Measurements from ENCODE around the gene CCL27. TPM values are rescaled to one million over a fixed set of nuclear protein-coding genes. Genes with fewer than 3 reads are reported as not detected.

Gene CCL27
- total and polyA plus RNA-seq, 2 of the 8 experiments (the other 6 are each of a cell fraction or from before 2014, with no cell fraction given) = 0.42 TPM; not detected in 1

GRCh38 chr9:34636791-34637355 lies 25.6 kb downstream of the CCL27 start:
- H3K18ac ChIP-seq (ENCODE audit: extremely low read depth, low read length) = peak overlapping the region; percentile 97
- H3K14ac ChIP-seq (ENCODE audit: insufficient read length) = no peak overlapping the region
- peak overlapping the region; percentile 84 to 91 for H3K4me2 ChIP-seq (ENCODE audit: insufficient read depth in 1 of 2, low read depth in 2 of 2, low read length in 2 of 2)
- H3K27me3 ChIP-seq (replicated peaks in 1 of 4; ENCODE audit: control insufficient read depth in 3 of 4, extremely low read depth in 1 of 4, insufficient read depth in 3 of 4, low read length in 3 of 4) = peaks cover 0 to 6% (median 3%) of the 10 kb centered on the region in 4 experiments; a peak in 2 of 7 replicates
- H3K36me3 ChIP-seq (ENCODE audit: control insufficient read depth in 2 of 4, insufficient read depth in 4 of 4, low read length in 3 of 4) = peaks cover 0 to 6% (median 2%) of the 10 kb centered on the region in 4 experiments; a peak in 3 of 8 replicates
- H4K20me1 ChIP-seq (replicated peaks in 1 of 2; ENCODE audit: control insufficient read depth in 1 of 2, insufficient read depth in 2 of 2, low read length in 2 of 2) = peaks cover 0 to 11% of the 10 kb centered on the region in 2 experiments
- peak overlapping the region; percentile 63 to 74 (median 70) for H3K9ac ChIP-seq (replicated peaks in 1 of 4; ENCODE audit: extremely low read depth in 1 of 4, low read depth in 3 of 4, low read length in 3 of 4)
- H3K4ac ChIP-seq (replicated peaks; ENCODE audit: insufficient read length, low read depth, low read length) = peak overlapping the region; percentile 88
- peak overlapping the region; percentile 86; the same call in 1 of the 2 replicates for H2BK5ac ChIP-seq (ENCODE audit: low read depth, low read length)
- DNase-seq (ENCODE audit: low read depth in 1 of 2, low spot score in 2 of 2) = no peak
- 8% methylated on average over 23 of the region's 23 CpGs; no CpG with 5 or more reads in 1 of the 2 experiments for WGBS, 2 experiments (ENCODE audit: extremely low coverage in 1 of 2, insufficient coverage in 1 of 2, insufficient read length in 1 of 2, insufficient replicate concordance in 2 of 2, low coverage in 1 of 2, low lambda C conversion rate in 2 of 2, missing lambda C conversion rate in 1 of 2)
- no peaks in the 10 kb centered on the region for H3K9me3 ChIP-seq (ENCODE audit: insufficient read depth in 2 of 2, low read depth in 1 of 2, low read length in 1 of 2)
- ChIA-PET CTCF (ENCODE audit: partially characterized antibody) (interaction anchor here (1.0 to 18.5 kb wide), 15 partner anchors 8 to 117 kb away, joined by 3 to 401 read pairs (median 7); partner anchors contain the start of genes ARID3C, CCL27, DCTN3 and GALT), POLR2A (ENCODE audit: partially characterized antibody) (interaction anchor here (0.6 to 11.3 kb wide), 8 partner anchors 12 to 173 kb away, joined by 3 to 127 read pairs (median 6); partner anchors contain the start of genes GALT and IL11RA)
- no peak for TF ChIP-seq MAFK (IDR thresholded peaks at IDR 0.05; ENCODE audit: low read depth, low read length)
- peak; percentile 98; the same call in 1 of the 2 replicates for TF ChIP-seq MAX (IDR thresholded peaks at IDR 0.05)
- H2AFZ ChIP-seq (ENCODE audit: low read length) = no peak overlapping the region
- H2BK15ac ChIP-seq (ENCODE audit: low read length) = no peak overlapping the region
- H2BK12ac ChIP-seq (ENCODE audit: low read depth, low read length) = 0 out of 2 replicates have a peak overlapping the region, but pooled peaks have one; percentile 14
- peaks cover 2 to 11% (median 8%) of the 10 kb centered on the region in 4 experiments; a peak in 4 of 7 replicates for H3K4me1 ChIP-seq (replicated peaks in 1 of 4; ENCODE audit: control insufficient read depth in 3 of 4, insufficient read depth in 4 of 4, low read length in 3 of 4)
- no peak overlapping the region for H2BK20ac ChIP-seq (ENCODE audit: low read length)
- H4K91ac ChIP-seq (replicated peaks; ENCODE audit: insufficient read length, low read length) = no peak overlapping the region
- H3K27ac ChIP-seq (ENCODE audit: low read depth, low read length) = no peak overlapping the region; the same call in 1 of the 2 replicates
- no peak for FAIRE-seq
- H2BK120ac ChIP-seq (replicated peaks; ENCODE audit: low read depth, low read length) = no peak overlapping the region
- no peak overlapping the region for H4K5ac ChIP-seq (ENCODE audit: insufficient read length, low read depth, low read length)
- H3K23me2 ChIP-seq (ENCODE audit: low read depth, low read length) = peaks cover 9% of the 10 kb centered on the region
- H2AK5ac ChIP-seq (ENCODE audit: low read depth, low read length) = no peak overlapping the region
- peaks cover 10% of the 10 kb centered on the region for H3K79me1 ChIP-seq (ENCODE audit: low read depth, low read length)
- peaks cover 0 to 11% of the 10 kb centered on the region in 2 experiments; a peak in 2 of 4 replicates for H3K79me2 ChIP-seq (ENCODE audit: control insufficient read depth in 1 of 2, insufficient read depth in 2 of 2, low read length in 2 of 2)
- H4K8ac ChIP-seq (ENCODE audit: extremely low read depth, insufficient read depth, low read length) = peak overlapping the region; percentile 77
- peak overlapping the region; percentile 71 to 78 (median 77) for H3K4me3 ChIP-seq (ENCODE audit: extremely low read depth in 1 of 4, insufficient read depth in 2 of 4, low read depth in 3 of 4, low read length in 4 of 4)
- H3K56ac ChIP-seq (replicated peaks; ENCODE audit: insufficient read length, low read depth, low read length) = no peak overlapping the region
- H3K23ac ChIP-seq (ENCODE audit: insufficient read length) = no peak overlapping the region

Data from H1 (cell line).